DND-41 (cell line): Measurements from ENCODE around the gene LILRB5.
"Not testable (repeated sequence)": the region's sequence is repeated elsewhere in the genome, so short reads cannot be mapped to it uniquely, and the experiment has no call there.

ENCODE experiments used
- ATAC-seq: fragments of 200-7000 bp; cut with Tn5 transposase; 3 replicates; pipeline ENCODE4 v1.9.1; 2021; ENCODE audit warnings: low read depth; ENCODE audit not compliant: insufficient read depth
- DNase-seq: peaks from one replicate; pipeline ENCODE4 v3.0.0-alpha.2; 2020
- H2AFZ ChIP-seq: 2 replicates; pipeline ENCODE4 v1.6.0; 2012; ENCODE audit warnings: low read depth, low read length
- H3K27ac ChIP-seq: 2 replicates; pipeline ENCODE4 v1.5.1; 2012; ENCODE audit warnings: low read length, inconsistent platforms
- H3K27me3 ChIP-seq: fragments of 200-600 bp; sonication (generic); 2 replicates; pipeline ENCODE4 v1.6.0; 2012; ENCODE audit warnings: low read length, mild to moderate bottlenecking, inconsistent platforms; ENCODE audit not compliant: insufficient read depth, poor library complexity
- H3K36me3 ChIP-seq: 2 replicates; pipeline ENCODE4 v1.5.1; 2012; ENCODE audit warnings: low read length, inconsistent platforms; ENCODE audit not compliant: insufficient read depth
- H3K4me1 ChIP-seq: 2 replicates; pipeline ENCODE4 v1.5.1; 2012; ENCODE audit warnings: mild to moderate bottlenecking, low read length; ENCODE audit not compliant: insufficient read depth
- H3K4me2 ChIP-seq: 2 replicates; pipeline ENCODE4 v1.6.0; 2012; ENCODE audit warnings: mild to moderate bottlenecking, moderate library complexity, low read length, inconsistent platforms; ENCODE audit not compliant: insufficient read depth
- H3K4me3 ChIP-seq, 2 experiments: fragments of 200-600 bp in 1 of 2; shearing (Covaris generic) in 1 of 2; 2 replicates each; pipeline ENCODE4 v1.5.1; 2012 to 2016; ENCODE audit warnings: inconsistent platforms in 2 of 2, low read length in 2 of 2, mild to moderate bottlenecking in 2 of 2, low read depth in 1 of 2, moderate library complexity in 1 of 2
- H3K79me2 ChIP-seq: 2 replicates; pipeline ENCODE4 v1.6.0; 2012; ENCODE audit warnings: low read length, inconsistent platforms; ENCODE audit not compliant: insufficient read depth
- H3K9ac ChIP-seq: 2 replicates; pipeline ENCODE4 v1.6.0; 2012; ENCODE audit warnings: low read depth, mild to moderate bottlenecking, inconsistent platforms, low read length, moderate library complexity
- H3K9me3 ChIP-seq: 2 replicates; pipeline ENCODE4 v1.5.1; 2012; ENCODE audit warnings: low read length, moderate library complexity, mild to moderate bottlenecking, inconsistent platforms; ENCODE audit not compliant: insufficient read depth, severe bottlenecking
- H4K20me1 ChIP-seq: 2 replicates; pipeline ENCODE4 v1.6.0; 2012; ENCODE audit warnings: low read length; ENCODE audit not compliant: insufficient read depth
- EZH2 ChIP-seq: IDR thresholded peaks from 3 replicates; pipeline ENCODE4 v1.6.1; 2012; ENCODE audit warnings: borderline replicate concordance, low read depth, mild to moderate bottlenecking, moderate library complexity, low read length, inconsistent platforms; ENCODE audit not compliant: severe bottlenecking
- TF ChIP-seq, protein P1 (sequence below): IDR thresholded peaks from 2 replicates; pipeline ENCODE4 v1.5.1; 2012; ENCODE audit warnings: borderline replicate concordance, low read length, moderate library complexity, mild to moderate bottlenecking; ENCODE audit not compliant: poor library complexity, severe bottlenecking; ENCODE audit errors: extremely low read depth

The LILRB5 gene

GRCh38 chr19:54222474-54223276 lies 34.4 kb downstream of the LILRB5 start, which contains the start of gene LILRB3:
Gene LILRB3 (minus strand): TSS chr19:54223007. CDS start chr19:54222976, 31 bp downstream.
- not testable (repeated sequence) for H3K9me3 ChIP-seq, H2AFZ ChIP-seq, H3K79me2 ChIP-seq, H3K9ac ChIP-seq, H4K20me1 ChIP-seq, H3K27me3 ChIP-seq, H3K4me2 ChIP-seq, H3K27ac ChIP-seq, DNase-seq, H3K4me3 ChIP-seq, H3K36me3 ChIP-seq, H3K4me1 ChIP-seq
- 0 out of 3 replicates have a peak, but pooled peaks have one; percentile 24 for ATAC-seq

GRCh38 chr19:54221947-54222346 lies 35.1 kb downstream of the LILRB5 start:
- H3K27ac ChIP-seq, ATAC-seq, H3K27me3 ChIP-seq, H3K79me2 ChIP-seq, DNase-seq, H3K4me1 ChIP-seq, H3K9ac ChIP-seq, H2AFZ ChIP-seq, H3K36me3 ChIP-seq, H3K9me3 ChIP-seq, H3K4me2 ChIP-seq, H4K20me1 ChIP-seq, H3K4me3 ChIP-seq: not testable (repeated sequence)

DNA sequence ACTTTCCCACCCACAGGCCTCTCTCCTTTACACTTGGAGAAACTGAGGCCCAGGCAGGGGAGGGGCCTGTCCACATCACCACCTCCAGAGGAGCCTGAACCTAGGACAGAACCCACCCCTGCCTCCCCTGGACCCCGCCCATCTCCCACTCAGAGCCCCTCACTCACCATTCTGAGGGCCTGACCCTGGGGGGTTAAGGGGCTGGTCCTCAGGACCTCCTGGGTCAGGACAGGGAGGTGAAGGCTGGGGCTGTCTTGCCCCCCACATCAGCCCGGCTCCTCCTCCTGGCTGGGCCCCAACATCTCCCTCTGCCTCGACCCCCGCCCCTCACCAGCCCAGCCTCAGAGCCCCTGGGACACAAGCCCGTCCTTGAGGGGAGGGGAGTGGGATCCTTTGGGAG lies 37.4 kb downstream of the LILRB5 start:
- not testable (repeated sequence) for H3K4me2 ChIP-seq, DNase-seq, H3K4me3 ChIP-seq, H3K4me1 ChIP-seq, H3K27me3 ChIP-seq, H4K20me1 ChIP-seq, H2AFZ ChIP-seq, H3K27ac ChIP-seq, H3K36me3 ChIP-seq, H3K79me2 ChIP-seq, ATAC-seq, H3K9ac ChIP-seq, H3K9me3 ChIP-seq

DNA sequence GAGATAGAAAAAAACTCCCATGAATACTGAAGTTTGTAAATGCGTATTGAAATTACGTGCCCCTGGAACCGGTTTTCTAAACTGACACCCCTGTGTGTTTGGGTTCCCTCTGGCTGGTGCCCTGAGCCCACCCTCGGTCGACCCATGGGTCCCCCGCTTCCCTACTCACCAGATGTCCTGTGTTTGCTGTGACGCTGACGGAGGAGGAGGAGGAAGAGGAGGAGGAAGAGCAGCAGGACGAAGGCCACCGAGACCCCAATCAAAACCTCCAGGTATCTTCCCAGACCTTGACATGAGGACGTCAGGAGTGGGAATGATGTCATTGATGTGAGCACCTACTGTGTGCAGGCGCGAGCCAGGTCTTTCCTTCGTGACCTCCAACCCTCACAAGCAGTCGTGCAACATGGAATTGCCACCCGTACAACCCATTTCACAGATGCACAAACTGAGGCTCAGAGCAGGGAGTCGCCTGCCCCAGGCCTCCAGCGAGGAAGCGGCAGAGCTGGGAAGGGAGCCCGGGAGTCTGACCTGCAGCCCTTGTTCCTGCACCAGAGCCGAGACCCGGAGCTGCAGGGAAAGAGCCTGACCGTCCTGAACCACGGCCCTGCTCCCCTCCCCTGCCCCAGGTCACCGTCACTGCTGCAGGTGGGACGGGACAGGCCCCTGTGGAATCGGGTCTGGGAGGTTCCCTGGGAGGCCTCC lies 38.0 kb downstream of the LILRB5 start:
- H3K9ac ChIP-seq: no peak overlapping the region
- no peaks in the 10 kb centered on the region; the same call in 1 of the 2 replicates for H4K20me1 ChIP-seq
- H3K9me3 ChIP-seq: no peaks in the 10 kb centered on the region
- H2AFZ ChIP-seq: no peak overlapping the region
- no peak for DNase-seq
- no peak for TF ChIP-seq EZH2
- TF ChIP-seq, protein P1, sequence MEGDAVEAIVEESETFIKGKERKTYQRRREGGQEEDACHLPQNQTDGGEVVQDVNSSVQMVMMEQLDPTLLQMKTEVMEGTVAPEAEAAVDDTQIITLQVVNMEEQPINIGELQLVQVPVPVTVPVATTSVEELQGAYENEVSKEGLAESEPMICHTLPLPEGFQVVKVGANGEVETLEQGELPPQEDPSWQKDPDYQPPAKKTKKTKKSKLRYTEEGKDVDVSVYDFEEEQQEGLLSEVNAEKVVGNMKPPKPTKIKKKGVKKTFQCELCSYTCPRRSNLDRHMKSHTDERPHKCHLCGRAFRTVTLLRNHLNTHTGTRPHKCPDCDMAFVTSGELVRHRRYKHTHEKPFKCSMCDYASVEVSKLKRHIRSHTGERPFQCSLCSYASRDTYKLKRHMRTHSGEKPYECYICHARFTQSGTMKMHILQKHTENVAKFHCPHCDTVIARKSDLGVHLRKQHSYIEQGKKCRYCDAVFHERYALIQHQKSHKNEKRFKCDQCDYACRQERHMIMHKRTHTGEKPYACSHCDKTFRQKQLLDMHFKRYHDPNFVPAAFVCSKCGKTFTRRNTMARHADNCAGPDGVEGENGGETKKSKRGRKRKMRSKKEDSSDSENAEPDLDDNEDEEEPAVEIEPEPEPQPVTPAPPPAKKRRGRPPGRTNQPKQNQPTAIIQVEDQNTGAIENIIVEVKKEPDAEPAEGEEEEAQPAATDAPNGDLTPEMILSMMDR: no peak
- H3K4me1 ChIP-seq: no peaks in the 10 kb centered on the region
- H3K4me3 ChIP-seq: no peak overlapping the region
- H3K4me2 ChIP-seq: no peak overlapping the region
- no peaks in the 10 kb centered on the region for H3K79me2 ChIP-seq
- peaks cover 8% of the 10 kb centered on the region; the same call in 1 of the 2 replicates for H3K36me3 ChIP-seq
- no peaks in the 10 kb centered on the region for H3K27me3 ChIP-seq
- no peak overlapping the region for H3K27ac ChIP-seq
- no peak for ATAC-seq

- TF ChIP-seq, protein P1: no peak
- TF ChIP-seq EZH2: no peak
- Histone ChIP-seq H3K36me3 (peaks cover 8% of the 10 kb centered on the region; the same call in 1 of the 2 replicates), H3K4me3 (no peak overlapping the region), H3K27me3 (no peaks in the 10 kb centered on the region), H2AFZ (no peak overlapping the region), H4K20me1 (no peaks in the 10 kb centered on the region; the same call in 1 of the 2 replicates), H3K9ac (no peak overlapping the region), H3K9me3 (no peaks in the 10 kb centered on the region), H3K27ac (no peak overlapping the region), H3K4me1 (no peaks in the 10 kb centered on the region), H3K4me2 (no peak overlapping the region), H3K79me2 (no peaks in the 10 kb centered on the region)
- no peak for DNase-seq
- no peak for ATAC-seq
Observed at GRCh38 chr19:54218259-54218658, 38.8 kb downstream of the LILRB5 start.

DNA sequence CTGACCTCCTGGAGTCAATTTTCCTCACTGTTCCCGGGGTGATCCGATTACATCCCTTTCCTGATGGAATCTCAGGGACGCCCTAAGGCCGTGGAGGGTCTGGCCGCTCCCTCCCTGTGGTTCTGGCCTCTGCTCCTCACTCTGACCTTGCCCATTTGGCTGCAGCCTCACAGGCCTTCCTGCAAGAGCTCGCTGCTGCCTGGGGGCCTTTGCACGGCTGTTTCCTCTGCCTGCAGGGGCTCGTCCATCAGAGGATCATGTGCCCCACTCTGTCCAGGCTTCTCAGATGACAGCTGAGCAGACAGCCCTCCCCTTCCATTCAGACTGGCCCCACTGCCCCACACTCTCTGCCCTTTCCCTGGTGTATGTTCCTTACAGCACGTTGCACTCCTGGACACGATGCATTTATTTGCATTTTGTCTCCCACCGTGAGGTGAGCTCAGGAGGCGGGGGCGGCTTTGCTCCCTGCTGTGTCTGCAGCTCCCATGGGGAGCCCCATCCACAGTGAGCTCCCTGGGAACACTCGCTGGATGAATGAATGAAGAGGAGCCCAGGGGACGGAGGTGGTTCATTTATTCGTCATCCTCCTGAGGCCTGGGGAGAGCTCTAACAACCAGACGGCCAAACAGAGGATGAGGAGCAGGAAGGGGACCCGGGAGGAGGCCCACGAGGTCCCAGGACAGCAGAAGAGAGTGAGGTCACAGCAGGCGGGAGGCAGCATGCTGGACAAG lies 39.4 kb downstream of the LILRB5 start:
- H4K20me1 ChIP-seq, H2AFZ ChIP-seq, H3K9me3 ChIP-seq, H3K9ac ChIP-seq, DNase-seq, H3K4me3 ChIP-seq, H3K4me1 ChIP-seq, H3K4me2 ChIP-seq, H3K79me2 ChIP-seq, H3K36me3 ChIP-seq, ATAC-seq, H3K27ac ChIP-seq, H3K27me3 ChIP-seq: not testable (repeated sequence)
